Activated CD4-positive, alpha-beta T cell treated with anti-CD3 and anti-CD28 coated beads for 1 hour (primary cell): ENCODE results near the gene SPINT2.
A peak's percentile ranks its signal among the peaks of the same experiment; 100 is the strongest.
"Not testable (repeated sequence)": the region's sequence is repeated elsewhere in the genome, so short reads cannot be mapped to it uniquely, and the experiment has no call there.

Experiments used
- DNase-seq: peaks from one replicate; pipeline ENCODE4 v3.0.0-alpha.2; 2020

SPINT2 gene

GRCh38 chr19:38324431-38324830 lies 60.1 kb downstream of the SPINT2 start:
- no peak for DNase-seq

GRCh38 chr19:38326591-38326990 lies 62.2 kb downstream of the SPINT2 start:
- no peak for DNase-seq

- no peak for DNase-seq
Measured at GRCh38 chr19:38329651-38330050, 65.3 kb downstream of the SPINT2 start.

GRCh38 chr19:38331728-38332127 lies 67.4 kb downstream of the SPINT2 start:
- DNase-seq = no peak

GRCh38 chr19:38333245-38333644 lies 68.9 kb downstream of the SPINT2 start:
- no peak for DNase-seq

- peak; percentile 89 for DNase-seq
Measured at GRCh38 chr19:38335949-38336637, 71.7 kb downstream of the SPINT2 start.

GRCh38 chr19:38336638-38337359 lies 72.4 kb downstream of the SPINT2 start:
- DNase-seq = peak; percentile 94

- no peak for DNase-seq
Measured at GRCh38 chr19:38337360-38337653, 72.9 kb downstream of the SPINT2 start.

GRCh38 chr19:38339011-38339410 lies 74.6 kb downstream of the SPINT2 start:
- DNase-seq = not testable (repeated sequence)

GRCh38 chr19:38340927-38341326 lies 76.6 kb downstream of the SPINT2 start:
- no peak for DNase-seq
